Measurements from ENCODE around the gene GDF10. TPM values are rescaled to one million over a fixed set of nuclear protein-coding genes. Genes with fewer than 3 reads are reported as not detected.

GDF10 gene
- total and polyA plus RNA-seq, 9 of the 15 experiments (the other 6 are each of a cell fraction or from before 2014, with no cell fraction given), result 0.03 to 0.20 (median 0.11) TPM; not detected in 6

- intact Hi-C loops (cut with micrococcal nuclease), result no loop called here
- no peak for FAIRE-seq
- in situ Hi-C loops (cut with MboI), result no loop called here
- H3K27me3 ChIP-seq (ENCODE audit: control insufficient read depth in 2 of 2, insufficient read depth in 2 of 2, low read length in 2 of 2), result peaks cover 15 to 45% of the 10 kb centered on the region in 2 experiments; a peak in 4 of 5 replicates
- no peaks in the 10 kb centered on the region for H3K36me3 ChIP-seq (ENCODE audit: control insufficient read depth, insufficient read depth, low read length)
- no peak overlapping the region for H3K4me2 ChIP-seq (ENCODE audit: insufficient read depth, low read length)
- no peaks in the 10 kb centered on the region for H3K79me2 ChIP-seq (ENCODE audit: control insufficient read depth, insufficient read depth, low read length)
- 5% methylated on average over 4 of the region's 4 CpGs for WGBS (ENCODE audit: insufficient coverage, low coverage, missing lambda C conversion rate)
- H3K4me1 ChIP-seq (replicated peaks in 1 of 2; ENCODE audit: control insufficient read depth in 2 of 2, insufficient read depth in 2 of 2, low read length in 2 of 2), result peaks cover 0 to 4% of the 10 kb centered on the region in 2 experiments; a peak in 2 of 5 replicates
- no peaks in the 10 kb centered on the region for H3K9me1 ChIP-seq (ENCODE audit: control insufficient read depth, insufficient read depth, low read length)
- no TSS peak for BruUV-seq (replicated peaks)
- H3K27ac ChIP-seq (ENCODE audit: extremely low read depth, low read depth, low read length), result no peak overlapping the region
- no peak for ATAC-seq
- H3K9me3 ChIP-seq (replicated peaks; ENCODE audit: control insufficient read depth, insufficient read depth, low read depth, low read length), result no peaks in the 10 kb centered on the region
- ChIA-PET CTCF (ENCODE audit: low intra/inter-chr PET ratio) (no interaction called here), POLR2A (no interaction called here)
- no peak for DNase-seq (ENCODE audit: extremely low read depth in 1 of 4, low spot score in 3 of 4)
- H4K20me1 ChIP-seq (replicated peaks; ENCODE audit: control insufficient read depth, insufficient read depth, low read length), result peaks cover 7% of the 10 kb centered on the region; the same call in 1 of the 2 replicates
- no peak overlapping the region for H3K4me3 ChIP-seq
- no peak overlapping the region for H3K9ac ChIP-seq (ENCODE audit: insufficient read depth in 1 of 2, low read depth in 2 of 2, low read length in 2 of 2)
- no peak overlapping the region for H2AFZ ChIP-seq (ENCODE audit: low read depth, low read length)
- TF ChIP-seq ZNF561 (CRISPR knock-in tag; conservative IDR thresholded peaks at IDR 0.05) (no peak), PHF21A (IDR thresholded peaks at IDR 0.05; ENCODE audit: borderline replicate concordance, low read depth) (no peak), ZFP91 (CRISPR knock-in tag; IDR thresholded peaks at IDR 0.05) (no peak), ZNF217 (CRISPR knock-in tag; IDR thresholded peaks at IDR 0.05) (no peak), ZNF586 (CRISPR knock-in tag; conservative IDR thresholded peaks at IDR 0.05) (no peak), DEAF1 (CRISPR knock-in tag; IDR thresholded peaks at IDR 0.05) (no peak), HMGXB4 (CRISPR knock-in tag; IDR thresholded peaks at IDR 0.05) (no peak), POLR2AphosphoS2 (IDR thresholded peaks at IDR 0.05; ENCODE audit: low read length) (no peak), POLR2AphosphoS5 (IDR thresholded peaks at IDR 0.05; ENCODE audit: control insufficient read depth, insufficient read depth, low read depth, low read length) (no peak), ZNF77 (CRISPR knock-in tag; IDR thresholded peaks at IDR 0.05) (no peak), PKNOX1 (IDR thresholded peaks at IDR 0.05) (no peak), ZBTB43 (CRISPR knock-in tag; IDR thresholded peaks at IDR 0.05) (no peak), PREB (CRISPR knock-in tag; IDR thresholded peaks at IDR 0.05) (no peak)
Measured at GRCh38 chr10:47257396-47258120, 42.4 kb upstream of the GDF10 start.

All from K562 (cell line).